Renal pelvis (tissue), 12 donors: Measurements from ENCODE around the gene MAP2. TPM values are rescaled to one million over a fixed set of nuclear protein-coding genes. Genes with fewer than 3 reads are reported as not detected.

Experiments
- DNase-seq: peaks from one replicate; pipeline ENCODE4 v3.0.0-alpha.2; 2013
- long read RNA-seq, 16 experiments: transcript quantifications; one replicate each; lab custom pipeline, GENCODE V29; 2026
- polyA plus RNA-seq, 3 donors: library from polyadenylated mRNA; unstranded; fragments of 120-200 nt; gene quantifications; one replicate each; pipeline ENCODE4 v1.2.1, GENCODE V29; 2013; ENCODE audit not compliant: insufficient read length in 3 of 3

Gene MAP2
- polyA plus RNA-seq, result 10 to 100 TPM; 27.9 to 31.7 (median 28.4) TPM
- long read RNA-seq, donor 1, partial matches to known transcripts, result 0 of 5 reads
- long read RNA-seq, donor 1, other reads (novel, unspliced or antisense), result 5 of 5 reads
- long read RNA-seq, donor 2, result 0 reads
- long read RNA-seq, donor 3, result 0 reads
- long read RNA-seq, donor 4, result 0 reads
- long read RNA-seq, donor 5, result 0 reads
- long read RNA-seq, donor 6, partial matches to known transcripts, result 0 of 1 reads
- long read RNA-seq, donor 6, other reads (novel, unspliced or antisense), result 0 of 1 reads
- long read RNA-seq, donor 7, partial matches to known transcripts, result 0 of 1 reads
- long read RNA-seq, donor 7, other reads (novel, unspliced or antisense), result 0 of 1 reads
- long read RNA-seq, donor 8, result 0 reads
- long read RNA-seq, donor 9, partial matches to known transcripts, result 0 of 1 reads
- long read RNA-seq, donor 9, other reads (novel, unspliced or antisense), result 0 of 1 reads
- long read RNA-seq, donor 10, partial matches to known transcripts, result 6 of 7 reads
- long read RNA-seq, donor 10, other reads (novel, unspliced or antisense), result 0 of 7 reads
- long read RNA-seq, donor 11, partial matches to known transcripts, result 0 of 1 reads
- long read RNA-seq, donor 11, other reads (novel, unspliced or antisense), result 0 of 1 reads
- long read RNA-seq, donor 12, partial matches to known transcripts, result 5 of 5 reads
- long read RNA-seq, donor 12, other reads (novel, unspliced or antisense), result 0 of 5 reads
- long read RNA-seq, donor 13, partial matches to known transcripts, result 31 of 31 reads
- long read RNA-seq, donor 13, other reads (novel, unspliced or antisense), result 0 of 31 reads
- long read RNA-seq, donor 14, result 0 reads
- long read RNA-seq, donor 15, result 0 reads
- long read RNA-seq, donor 16, full-length matches to known transcripts, result 1 of 1 reads
- long read RNA-seq, donor 16, partial matches to known transcripts, result 0 of 1 reads
- long read RNA-seq, donor 16, other reads (novel, unspliced or antisense), result 0 of 1 reads

DNA sequence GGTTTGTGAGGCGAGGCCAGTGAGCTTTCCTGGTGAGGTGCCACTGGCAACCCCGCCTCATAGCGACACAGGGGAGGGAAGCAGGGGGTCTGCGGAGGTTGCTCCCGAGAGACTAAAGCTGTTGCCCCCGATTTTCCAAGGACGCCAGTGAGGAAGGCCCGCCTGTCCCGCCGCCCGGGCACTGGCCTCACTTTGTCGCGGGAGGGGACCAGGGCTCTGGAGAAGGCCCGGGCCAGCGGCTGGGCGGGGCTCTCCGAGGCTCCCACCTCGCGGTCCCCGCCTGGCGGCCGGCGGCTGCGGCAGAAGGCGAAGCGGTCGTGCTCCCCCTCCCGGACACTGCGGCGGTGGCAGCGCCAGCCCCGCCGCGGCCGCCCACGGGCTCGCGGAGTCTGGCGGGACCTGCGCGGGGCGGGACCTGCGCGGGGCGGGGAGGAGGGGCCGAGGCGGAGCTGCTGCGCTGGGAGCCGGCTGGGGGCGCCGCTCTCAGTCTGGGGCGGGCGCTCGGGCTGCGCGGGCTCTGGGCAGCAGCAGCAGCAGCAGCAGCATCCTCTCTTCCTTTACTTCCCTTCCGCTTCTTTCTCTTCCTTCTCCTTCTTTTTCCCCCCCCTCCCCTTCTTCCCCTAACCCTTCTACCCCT, at the start of gene MAP2:
Gene MAP2 (plus strand): TSS at position 486 of the 637 bp plus-strand sequence. CDS start 229,124 bp downstream, outside the sequence.
- DNase-seq, result peak; percentile 88

DNA sequence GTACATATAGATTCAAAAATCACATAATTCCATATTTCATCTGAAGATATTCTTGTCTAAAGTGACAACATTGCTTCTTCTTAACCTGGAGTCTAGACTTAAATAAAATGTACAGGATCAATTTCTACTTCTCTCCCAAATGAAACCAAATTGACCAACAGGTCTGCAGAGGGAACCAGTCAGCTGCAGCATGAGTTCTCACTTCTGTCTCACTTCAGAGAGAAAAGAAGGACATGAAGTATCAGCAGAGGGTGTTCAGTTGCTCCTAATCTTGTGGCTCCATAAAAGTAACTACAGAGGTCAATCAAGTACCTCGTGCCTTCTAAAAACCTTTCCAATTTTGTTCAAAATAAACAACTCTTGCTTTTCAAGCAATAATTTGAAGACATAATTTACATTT, 47.2 kb upstream of the MAP2 start:
- DNase-seq, result no peak

- DNase-seq, result peak; percentile 65
Measured at GRCh38 chr2:209380293-209380692, 43.6 kb upstream of the MAP2 start.

GRCh38 chr2:209381091-209381490, 42.8 kb upstream of the MAP2 start:
- no peak for DNase-seq

- no peak for DNase-seq
Measured at GRCh38 chr2:209382775-209383174, 41.1 kb upstream of the MAP2 start.

DNA sequence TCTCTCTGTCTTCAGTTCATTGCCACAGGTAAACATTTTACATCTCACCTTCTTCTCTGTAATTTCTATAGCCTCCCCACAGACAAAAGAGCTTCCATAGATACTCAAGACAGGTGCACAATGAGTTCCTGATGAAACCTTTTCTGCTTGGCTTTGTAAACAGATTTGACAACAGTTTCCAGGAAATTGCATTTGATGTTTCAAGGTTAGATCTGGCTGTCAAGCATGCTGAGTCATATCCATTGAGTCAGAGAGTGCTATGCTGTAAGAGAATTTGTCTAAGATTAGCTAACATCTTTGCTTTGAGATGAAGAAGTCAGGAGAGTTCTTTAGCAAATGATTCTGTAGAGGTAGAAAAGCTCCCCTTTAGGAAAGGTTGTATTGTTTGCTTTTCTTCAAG, 40.6 kb upstream of the MAP2 start:
- DNase-seq, result no peak

GRCh38 chr2:209387389-209387788, 36.5 kb upstream of the MAP2 start:
- DNase-seq, result no peak

GRCh38 chr2:209388446-209389037, 35.3 kb upstream of the MAP2 start:
- DNase-seq, result no peak

DNA sequence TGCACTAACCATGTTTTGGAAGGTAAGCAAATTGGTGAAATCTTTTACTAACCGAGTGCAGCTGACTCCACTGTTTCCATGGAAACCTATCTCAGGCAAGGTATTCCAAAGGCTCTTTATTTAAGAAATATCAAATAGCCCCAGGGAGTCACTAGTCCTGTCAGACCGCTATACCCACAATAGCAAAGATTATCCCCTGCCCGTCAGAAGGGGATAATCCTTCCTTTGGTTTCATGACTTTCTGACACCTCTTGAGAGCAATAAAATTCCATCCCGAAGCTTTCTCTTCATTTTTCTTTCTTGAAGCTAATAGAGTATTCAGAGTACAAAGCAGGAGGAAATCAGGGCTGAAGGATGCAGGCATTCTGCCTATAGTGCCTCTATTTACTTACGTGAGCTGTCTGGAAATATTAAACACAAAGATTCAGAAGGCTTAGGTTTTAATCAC, 34.7 kb upstream of the MAP2 start:
- no peak for DNase-seq

GRCh38 chr2:209390839-209391238, 33.0 kb upstream of the MAP2 start:
- DNase-seq, result no peak

- DNase-seq, result no peak
Measured at GRCh38 chr2:209391776-209392401, 32.0 kb upstream of the MAP2 start.

DNA sequence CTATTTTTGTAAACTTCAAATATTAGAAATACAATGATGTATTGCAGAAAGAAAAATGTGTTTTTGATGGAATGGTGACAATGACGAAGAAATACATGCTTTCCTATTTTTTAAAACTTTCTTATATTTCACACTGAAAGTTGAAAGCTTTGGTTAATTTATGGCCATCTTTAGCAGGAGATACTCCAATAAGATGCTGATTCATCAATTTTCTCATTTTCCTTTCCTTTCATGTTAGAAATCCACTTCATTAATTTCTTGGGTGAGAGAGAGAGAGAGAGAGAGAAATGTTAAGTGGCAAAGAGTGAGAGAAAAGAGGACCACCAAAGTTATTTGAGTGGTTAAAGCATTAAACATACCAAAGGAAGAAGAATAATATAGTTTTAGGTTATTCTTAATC, 28.6 kb upstream of the MAP2 start:
- DNase-seq, result no peak

GRCh38 chr2:209395652-209396051, 28.2 kb upstream of the MAP2 start:
- no peak for DNase-seq

GRCh38 chr2:209398463-209398862, 25.4 kb upstream of the MAP2 start:
- DNase-seq, result no peak

- no peak for DNase-seq
Measured at GRCh38 chr2:209401788-209402187, 22.1 kb upstream of the MAP2 start.

GRCh38 chr2:209411296-209411695, 12.6 kb upstream of the MAP2 start:
- DNase-seq, result no peak

DNA sequence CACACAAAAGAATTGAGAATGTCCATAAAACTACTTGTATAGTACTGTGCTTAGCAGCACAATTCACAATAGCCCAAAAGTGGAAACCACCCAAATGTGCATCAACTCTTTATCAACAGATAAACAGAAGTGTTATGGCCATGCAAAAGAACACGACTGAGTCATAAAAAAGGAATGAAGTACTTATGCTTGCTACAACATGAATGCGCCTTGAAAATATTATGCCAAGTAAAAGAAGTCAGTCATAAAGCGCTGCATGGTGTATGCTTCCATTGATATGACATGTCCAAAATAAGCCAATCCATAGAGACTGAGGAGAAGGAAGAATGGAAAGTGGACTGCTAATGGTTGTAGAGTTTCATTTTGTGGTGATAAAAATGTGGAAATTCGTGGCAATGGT, 12.1 kb upstream of the MAP2 start:
- DNase-seq, result no peak

GRCh38 chr2:209413311-209414014, 10.4 kb upstream of the MAP2 start:
- no peak for DNase-seq

GRCh38 chr2:209416913-209417312, 6.9 kb upstream of the MAP2 start:
- no peak for DNase-seq

DNA sequence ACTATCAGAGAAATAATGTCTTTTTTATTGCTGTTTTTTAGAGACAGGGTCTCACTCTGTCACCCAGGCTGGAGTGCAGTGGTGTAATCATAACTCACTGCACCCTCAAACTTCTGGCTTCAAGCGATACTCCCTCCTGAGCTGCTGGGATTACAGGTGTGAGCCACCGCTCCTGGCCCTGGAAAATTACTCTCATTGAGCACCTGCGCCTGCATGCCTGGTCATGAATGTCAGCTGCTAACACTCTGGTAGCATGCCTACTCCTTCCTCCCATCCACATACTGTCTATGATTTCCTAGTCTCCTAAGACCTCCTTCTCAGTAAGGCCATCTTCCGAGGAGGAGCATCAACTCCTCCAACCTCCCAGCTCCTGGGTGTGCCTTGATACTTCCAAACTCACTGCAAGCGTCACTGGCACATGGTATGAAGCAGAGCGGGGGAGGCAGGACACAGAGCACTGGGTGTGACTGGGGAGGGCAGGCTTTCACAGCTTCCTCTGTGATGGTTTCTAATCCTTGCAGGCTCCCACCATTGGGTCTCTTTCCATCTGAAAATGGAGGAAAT, 1.6 kb upstream of the MAP2 start:
- no peak for DNase-seq
